Measurements from ENCODE around the gene IGF2BP3. TPM values are rescaled to one million over a fixed set of nuclear protein-coding genes. Genes with fewer than 3 reads are reported as not detected.

IGF2BP3 gene
- total RNA-seq, 1 donor from 2014 or later, result 1.2 TPM

- no peak for DNase-seq (ENCODE audit: low spot score)
These were observed 2.3 kb upstream of the IGF2BP3 start for GRCh38 chr7:23472556-23472955.

- DNase-seq (ENCODE audit: low spot score), result no peak
These were observed 1.8 kb upstream of the IGF2BP3 start for GRCh38 chr7:23472046-23472445.

GRCh38 chr7:23471106-23471859 lies 992 bp upstream of the IGF2BP3 start:
- DNase-seq (ENCODE audit: low spot score), result no peak

- DNase-seq (ENCODE audit: low spot score), result no peak
These were observed 385 bp downstream of the IGF2BP3 start for GRCh38 chr7:23469961-23470250.

GRCh38 chr7:23469150-23469960 lies 936 bp downstream of the IGF2BP3 start:
- DNase-seq (ENCODE audit: low spot score), result no peak

GRCh38 chr7:23468526-23469149 lies 1.7 kb downstream of the IGF2BP3 start:
- no peak for DNase-seq (ENCODE audit: low spot score)

- DNase-seq (ENCODE audit: low spot score), result no peak
These were observed 2.3 kb downstream of the IGF2BP3 start for GRCh38 chr7:23467806-23468525.

GRCh38 chr7:23467291-23467805 lies 2.9 kb downstream of the IGF2BP3 start:
- no peak for DNase-seq (ENCODE audit: low spot score)

GRCh38 chr7:23462846-23463245 lies 7.4 kb downstream of the IGF2BP3 start:
- no peak for DNase-seq (ENCODE audit: low spot score)

GRCh38 chr7:23458044-23458443 lies 12.2 kb downstream of the IGF2BP3 start:
- DNase-seq (ENCODE audit: low spot score), result no peak

GRCh38 chr7:23456093-23456492 lies 14.2 kb downstream of the IGF2BP3 start:
- DNase-seq (ENCODE audit: low spot score), result no peak

GRCh38 chr7:23454881-23455526 lies 15.3 kb downstream of the IGF2BP3 start:
- DNase-seq (ENCODE audit: low spot score), result no peak

- DNase-seq (ENCODE audit: low spot score), result no peak
These were observed 19.8 kb downstream of the IGF2BP3 start for GRCh38 chr7:23450518-23450917.

GRCh38 chr7:23449941-23450340 lies 20.4 kb downstream of the IGF2BP3 start:
- DNase-seq (ENCODE audit: low spot score), result no peak

- no peak for DNase-seq (ENCODE audit: low spot score)
These were observed 25.0 kb downstream of the IGF2BP3 start for GRCh38 chr7:23445326-23445725.

- DNase-seq (ENCODE audit: low spot score), result no peak
These were observed 26.3 kb downstream of the IGF2BP3 start for GRCh38 chr7:23443974-23444373.

- no peak for DNase-seq (ENCODE audit: low spot score)
These were observed 32.1 kb downstream of the IGF2BP3 start for GRCh38 chr7:23438171-23438570.

- no peak for DNase-seq (ENCODE audit: low spot score)
These were observed 36.0 kb downstream of the IGF2BP3 start for GRCh38 chr7:23434147-23434917.

GRCh38 chr7:23431702-23432199 lies 38.5 kb downstream of the IGF2BP3 start:
- no peak for DNase-seq (ENCODE audit: low spot score)

- no peak for DNase-seq (ENCODE audit: low spot score)
These were observed 39.4 kb downstream of the IGF2BP3 start for GRCh38 chr7:23430893-23431259.

Data from mesenteric fat pad (tissue), 1 donor.